ENCODE measurements around the gene GATAD2B.

GRCh38 chr1:153790966-153791647 is 131.7 kb downstream of the GATAD2B start:
- TF ChIP-seq CTCF (IDR thresholded peaks at IDR 0.05; ENCODE audit: insufficient read depth, low read depth, low read length) (no peak), EZH2 (IDR thresholded peaks at IDR 0.05; ENCODE audit: insufficient read depth, low read length) (no peak)

Measured in astrocyte (in vitro differentiated cells and primary cell).